ENCODE data around the gene KLHL3.
"Not testable (repeated sequence)": the region's sequence is repeated elsewhere in the genome, so short reads cannot be mapped to it uniquely, and the experiment has no call there.

KLHL3 gene

DNA sequence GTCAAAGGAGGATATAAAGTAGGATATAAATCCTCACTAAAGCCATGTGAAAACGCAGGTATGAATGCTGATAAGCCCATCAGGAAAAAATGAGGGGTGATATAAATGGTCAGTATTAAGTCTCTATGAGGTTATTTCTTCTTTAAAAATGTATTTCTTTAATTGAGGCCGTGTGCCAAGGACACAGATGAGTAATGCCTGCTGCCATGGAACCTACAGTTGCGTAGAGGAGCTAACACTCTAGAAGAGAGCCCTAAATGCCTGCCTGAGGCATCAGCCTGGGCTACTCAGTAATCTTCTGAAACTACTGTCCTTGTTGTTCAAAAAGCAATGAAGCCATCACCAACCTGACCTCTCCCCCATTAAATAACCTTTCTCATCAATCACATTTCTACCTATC is 84.9 kb downstream of the KLHL3 start:
- TF ChIP-seq, protein P1, sequence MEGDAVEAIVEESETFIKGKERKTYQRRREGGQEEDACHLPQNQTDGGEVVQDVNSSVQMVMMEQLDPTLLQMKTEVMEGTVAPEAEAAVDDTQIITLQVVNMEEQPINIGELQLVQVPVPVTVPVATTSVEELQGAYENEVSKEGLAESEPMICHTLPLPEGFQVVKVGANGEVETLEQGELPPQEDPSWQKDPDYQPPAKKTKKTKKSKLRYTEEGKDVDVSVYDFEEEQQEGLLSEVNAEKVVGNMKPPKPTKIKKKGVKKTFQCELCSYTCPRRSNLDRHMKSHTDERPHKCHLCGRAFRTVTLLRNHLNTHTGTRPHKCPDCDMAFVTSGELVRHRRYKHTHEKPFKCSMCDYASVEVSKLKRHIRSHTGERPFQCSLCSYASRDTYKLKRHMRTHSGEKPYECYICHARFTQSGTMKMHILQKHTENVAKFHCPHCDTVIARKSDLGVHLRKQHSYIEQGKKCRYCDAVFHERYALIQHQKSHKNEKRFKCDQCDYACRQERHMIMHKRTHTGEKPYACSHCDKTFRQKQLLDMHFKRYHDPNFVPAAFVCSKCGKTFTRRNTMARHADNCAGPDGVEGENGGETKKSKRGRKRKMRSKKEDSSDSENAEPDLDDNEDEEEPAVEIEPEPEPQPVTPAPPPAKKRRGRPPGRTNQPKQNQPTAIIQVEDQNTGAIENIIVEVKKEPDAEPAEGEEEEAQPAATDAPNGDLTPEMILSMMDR (IDR thresholded peaks at IDR 0.05) = no peak
- no peak for TF ChIP-seq ZFX (IDR thresholded peaks at IDR 0.05; ENCODE audit: borderline replicate concordance)
- H3K27ac ChIP-seq = no peak overlapping the region

DNA sequence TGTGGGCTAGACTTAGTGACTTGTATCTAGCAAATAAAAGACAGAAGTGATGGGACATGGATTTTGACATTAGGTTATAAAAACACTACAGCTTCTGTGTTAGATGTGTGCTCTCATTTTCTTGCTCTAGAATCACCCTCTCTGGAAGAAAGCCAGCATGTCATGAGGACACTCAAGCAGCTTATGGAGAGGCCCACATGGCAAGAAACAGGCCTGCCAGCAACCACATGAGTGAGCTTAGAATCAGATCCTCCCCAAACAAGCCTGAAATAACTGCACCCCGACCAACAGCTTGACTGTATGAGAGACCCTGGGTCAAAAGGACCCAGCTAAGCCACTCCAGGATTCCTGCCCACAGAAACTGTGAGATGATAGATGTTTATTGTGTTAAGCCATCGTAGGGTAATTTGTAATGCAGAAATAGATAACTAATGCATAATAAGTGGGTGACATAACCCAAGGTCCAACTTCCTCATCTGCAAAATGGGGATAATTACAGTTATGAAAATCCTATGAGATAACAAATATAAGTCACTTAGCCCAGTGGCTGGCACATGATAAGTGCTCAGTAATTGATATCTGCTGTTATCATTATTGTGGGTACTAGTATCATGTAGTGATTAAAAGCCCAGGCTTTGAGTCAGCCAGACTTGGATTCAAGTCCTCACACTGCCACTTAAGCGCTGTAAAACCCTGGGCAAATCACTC is 86.5 kb downstream of the KLHL3 start:
- no peak overlapping the region for H3K27ac ChIP-seq
- TF ChIP-seq, protein P1 (IDR thresholded peaks at IDR 0.05) = no peak
- no peak for TF ChIP-seq ZFX (IDR thresholded peaks at IDR 0.05; ENCODE audit: borderline replicate concordance)

DNA sequence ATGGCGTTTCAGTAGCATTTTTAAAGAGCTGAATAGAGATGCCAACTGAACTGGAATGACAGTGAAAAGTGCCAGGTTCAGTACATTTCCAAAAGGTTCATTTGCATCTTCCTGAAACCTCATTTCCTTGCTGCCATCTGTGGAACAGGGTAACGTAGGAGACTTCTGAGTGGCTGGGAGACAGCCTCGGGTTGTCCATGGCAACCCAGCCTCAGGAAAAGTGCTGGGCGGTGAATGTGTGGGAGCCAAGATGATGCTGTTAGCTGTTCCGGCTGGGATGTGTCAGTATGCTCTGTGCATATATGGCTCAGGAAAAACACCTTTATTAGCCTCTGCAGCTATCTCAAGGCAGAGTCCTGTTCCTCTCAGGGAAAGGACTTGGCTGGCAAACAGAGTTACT is 87.5 kb downstream of the KLHL3 start:
- no peak for TF ChIP-seq ZFX (IDR thresholded peaks at IDR 0.05; ENCODE audit: borderline replicate concordance)
- TF ChIP-seq, protein P1 (IDR thresholded peaks at IDR 0.05) = no peak
- no peak overlapping the region for H3K27ac ChIP-seq

DNA sequence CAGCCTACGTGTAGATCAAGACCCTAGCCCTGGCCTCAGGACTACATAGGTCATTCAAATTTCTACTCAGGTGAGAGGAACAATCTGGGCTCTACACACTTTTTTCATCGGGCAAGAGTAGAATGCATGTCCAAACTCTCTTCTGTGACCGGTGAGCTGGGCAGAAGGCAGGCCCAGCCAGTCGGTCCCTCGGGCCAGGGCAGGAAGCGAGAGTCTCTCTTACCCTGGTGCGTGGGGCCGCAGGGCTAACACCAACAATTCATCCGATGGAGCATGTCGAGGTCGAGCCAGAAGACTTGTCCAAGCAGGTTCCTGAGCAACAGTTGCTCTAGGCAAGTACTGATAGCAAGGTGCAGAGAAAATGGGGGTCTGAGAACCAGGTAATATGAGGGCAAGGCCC is 88.5 kb downstream of the KLHL3 start:
- no peak for TF ChIP-seq ZFX (IDR thresholded peaks at IDR 0.05; ENCODE audit: borderline replicate concordance)
- TF ChIP-seq, protein P1 (IDR thresholded peaks at IDR 0.05) = no peak
- H3K27ac ChIP-seq = no peak overlapping the region

DNA sequence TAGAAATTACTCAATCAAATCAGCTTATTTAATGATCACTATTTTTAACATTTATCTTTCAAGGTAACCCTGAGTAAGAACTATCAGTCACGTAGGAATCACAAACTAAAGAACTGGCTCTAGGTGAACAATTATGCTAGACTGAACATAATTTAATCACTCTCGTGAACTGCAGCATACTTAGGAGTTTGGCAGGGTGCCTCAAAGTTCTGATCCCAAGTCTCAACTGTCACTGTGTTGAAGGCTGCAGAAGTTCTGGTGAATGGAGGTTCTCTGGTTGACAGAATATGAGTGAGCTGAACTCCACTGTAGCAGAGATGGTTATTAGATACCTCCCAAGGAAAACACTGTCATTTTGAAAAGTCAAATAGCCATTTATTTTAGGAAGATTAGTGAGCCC is 89.1 kb downstream of the KLHL3 start:
- no peak overlapping the region for H3K27ac ChIP-seq
- no peak for TF ChIP-seq ZFX (IDR thresholded peaks at IDR 0.05; ENCODE audit: borderline replicate concordance)
- TF ChIP-seq, protein P1 (IDR thresholded peaks at IDR 0.05) = no peak

DNA sequence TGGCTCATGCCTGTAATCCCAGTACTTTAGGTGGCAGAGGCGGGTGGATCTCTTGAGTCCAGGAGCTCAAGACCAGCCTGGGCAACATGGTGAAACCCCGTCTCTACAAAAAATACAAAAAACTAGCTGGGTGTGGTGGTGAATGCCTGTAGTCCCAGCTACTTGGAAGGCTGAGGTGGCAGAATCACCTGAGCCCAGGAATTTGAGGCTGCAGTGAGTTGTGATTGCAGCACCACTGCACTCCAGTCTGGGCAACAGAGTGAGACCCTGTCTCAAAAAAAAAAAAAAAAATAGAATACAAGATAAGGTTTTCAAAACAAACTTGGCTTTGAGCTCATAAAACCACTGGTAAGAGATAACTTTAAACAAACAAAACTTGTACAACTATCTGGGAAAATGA is 92.8 kb downstream of the KLHL3 start:
- not testable (repeated sequence) for H3K27ac ChIP-seq

DNA sequence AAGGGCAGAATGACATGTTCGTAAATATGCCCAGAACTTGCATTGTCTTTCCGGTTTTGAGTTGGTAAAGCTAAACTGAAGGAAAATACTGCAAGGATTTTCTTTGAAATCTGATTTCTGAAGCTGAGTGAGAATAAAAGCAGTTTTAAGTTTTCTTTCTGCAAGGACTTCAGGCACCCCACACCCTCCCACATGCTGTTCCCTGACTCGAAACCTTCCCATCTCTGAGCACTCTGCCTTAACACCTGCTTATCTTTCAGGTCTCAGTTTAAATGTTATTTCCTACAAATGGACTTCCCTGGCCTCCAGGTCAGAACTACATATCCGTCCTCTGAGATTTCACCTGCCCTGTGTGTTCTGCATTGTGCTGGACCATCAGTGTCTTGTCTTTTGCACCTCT is 93.8 kb downstream of the KLHL3 start:
- H3K27ac ChIP-seq = no peak overlapping the region
- TF ChIP-seq ZFX (IDR thresholded peaks at IDR 0.05; ENCODE audit: borderline replicate concordance) = no peak
- TF ChIP-seq, protein P1 (IDR thresholded peaks at IDR 0.05) = no peak

DNA sequence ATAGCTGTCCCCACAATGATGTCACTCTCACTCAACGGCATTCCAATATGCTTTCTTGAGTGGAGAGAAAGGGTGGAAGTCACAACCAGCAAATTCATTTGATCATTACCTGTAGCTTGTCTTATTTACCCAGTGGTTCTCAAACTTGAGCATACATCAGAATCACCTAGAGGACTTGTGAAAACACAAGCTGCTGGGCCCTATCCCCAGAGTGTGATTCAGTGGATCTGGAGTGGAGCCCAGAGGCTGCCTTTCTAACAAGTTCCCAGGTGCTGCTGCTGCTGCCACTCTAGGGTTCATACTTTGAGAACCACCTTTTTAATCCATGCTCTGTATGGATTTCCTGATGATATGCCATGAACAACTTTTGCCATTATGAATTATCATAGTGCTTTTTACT is 94.7 kb downstream of the KLHL3 start:
- H3K27ac ChIP-seq = no peak overlapping the region
- TF ChIP-seq, protein P1 (IDR thresholded peaks at IDR 0.05) = no peak
- no peak for TF ChIP-seq ZFX (IDR thresholded peaks at IDR 0.05; ENCODE audit: borderline replicate concordance)

All from 22Rv1 (cell line).